Activated naive CD8-positive, alpha-beta T cell treated with anti-CD3 and anti-CD28 coated beads, Interleukin-2, amount 10 ng/mL, durations not matched to agents 7 days and 5 days (primary cell): ENCODE measurements around the gene CFAP251. TPM values are rescaled to one million over a fixed set of nuclear protein-coding genes. Genes with fewer than 3 reads are reported as not detected.
"Not testable (repeated sequence)": the region's sequence is repeated elsewhere in the genome, so short reads cannot be mapped to it uniquely, and the experiment has no call there.

Experiments
- ATAC-seq: fragments of 150-1000 bp; cut with Tn5 transposase; one replicate; pipeline ENCODE4 v1.10.0; 2021; ENCODE audit warnings: low read depth, moderate library complexity
- POLR2A ChIA-PET: fragments of 350-600 bp; sonication (Branson Sonifier 250); formaldehyde crosslinking; loops from one replicate; lab custom pipeline; 2021; ENCODE audit warnings: antibody characterized with exemption; lab: Charles Lee
- DNase-seq: peaks from one replicate; pipeline ENCODE4 v3.0.0; 2021
- H3K27ac Mint-ChIP-seq: one replicate; pipeline ENCODE4 v1.8.0; 2022; ENCODE audit warnings: mild to moderate bottlenecking, mixed read lengths
- H3K27me3 Mint-ChIP-seq: one replicate; pipeline ENCODE4 v1.8.0; 2022; ENCODE audit warnings: mild to moderate bottlenecking, moderate library complexity, mixed read lengths
- H3K36me3 Mint-ChIP-seq: one replicate; pipeline ENCODE4 v1.8.0; 2021; ENCODE audit warnings: mild to moderate bottlenecking, mixed read lengths
- H3K4me1 Mint-ChIP-seq: one replicate; pipeline ENCODE4 v1.8.0; 2021; ENCODE audit warnings: mixed read lengths
- H3K4me3 Mint-ChIP-seq: one replicate; pipeline ENCODE4 v1.8.0; 2022; ENCODE audit warnings: mild to moderate bottlenecking, moderate library complexity, mixed read lengths
- H3K9me3 Mint-ChIP-seq: one replicate; pipeline ENCODE4 v1.8.0; 2021; ENCODE audit warnings: mixed read lengths
- total RNA-seq, 2 experiments: library from RNA; stranded (reverse); gene quantifications; one replicate each; pipeline ENCODE4 v1.2.3, GENCODE V29; 2021

Gene CFAP251
- total RNA-seq = 1 to 10 TPM; 1.4 TPM

DNA sequence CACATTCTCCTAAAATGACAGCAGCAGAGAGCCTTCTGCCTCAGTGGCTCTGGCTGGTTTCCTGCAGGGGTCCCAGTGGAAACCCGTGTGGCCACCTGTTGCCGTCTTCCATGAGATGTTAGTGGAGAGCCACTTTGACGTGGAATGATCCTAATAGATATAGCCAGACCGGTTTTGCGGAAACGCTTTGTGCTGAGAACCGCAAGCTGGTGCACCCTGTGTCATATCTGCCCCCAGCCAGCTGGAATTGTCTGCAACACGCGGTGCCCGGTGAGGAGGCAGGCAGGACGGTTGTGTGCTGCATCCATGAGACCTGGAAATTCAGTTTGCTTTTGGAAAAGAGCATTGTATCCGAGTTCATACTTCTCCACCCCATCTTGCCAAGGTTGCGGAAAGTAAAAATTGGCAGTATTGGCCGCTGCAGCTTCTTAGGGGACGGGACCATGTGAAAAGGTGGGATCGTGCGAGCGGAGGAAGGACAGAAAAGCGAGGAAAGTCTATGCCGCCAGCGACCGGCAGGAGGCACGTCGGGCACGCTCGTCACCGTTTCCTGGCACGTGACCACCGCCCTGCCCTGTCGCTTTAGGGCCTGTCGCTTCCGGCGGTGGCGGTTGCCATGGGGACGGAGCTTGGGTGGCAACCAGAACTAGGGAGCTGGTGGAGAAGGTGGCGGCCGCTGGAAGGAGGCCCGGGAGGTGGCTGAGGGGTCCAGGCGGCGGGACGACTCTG is at the start of gene CFAP251:
TSS of gene CFAP251 (plus strand) at position 643 of the 729 bp plus-strand sequence. CDS start 2,714 bp downstream, outside the sequence.
- peak within 1 kb of the TSS; percentile 84 for H3K4me3 Mint-ChIP-seq
- no peaks in the 10 kb centered on the region for H3K9me3 Mint-ChIP-seq
- POLR2A ChIA-PET = interaction anchor here (0.9 to 1.3 kb wide), 5 partner anchors 10 to 116 kb away, joined by 3 to 4 read pairs (median 3); partner anchors contain the start of gene SETD1B
- H3K27me3 Mint-ChIP-seq = no peaks in the 10 kb centered on the region
- peak within 1 kb of the TSS; percentile 91 for H3K27ac Mint-ChIP-seq
- peak; percentile 94 for ATAC-seq
- peaks cover 8% of the 10 kb centered on the region for H3K4me1 Mint-ChIP-seq
- H3K36me3 Mint-ChIP-seq = peaks cover 2% of the 10 kb centered on the region
- DNase-seq = peak; percentile 96

- H3K9me3 Mint-ChIP-seq, H3K4me1 Mint-ChIP-seq, H3K27ac Mint-ChIP-seq, H3K27me3 Mint-ChIP-seq, H3K4me3 Mint-ChIP-seq, ATAC-seq, H3K36me3 Mint-ChIP-seq, DNase-seq, POLR2A ChIA-PET: not testable (repeated sequence)
Observed at GRCh38 chr12:121869229-121869628, 49.2 kb upstream of the CFAP251 start.

GRCh38 chr12:121871467-121871866 is 46.9 kb upstream of the CFAP251 start:
- POLR2A ChIA-PET = no interaction called here
- H3K27ac Mint-ChIP-seq = no peak overlapping the region
- no peak for DNase-seq

GRCh38 chr12:121872546-121873215 is 45.7 kb upstream of the CFAP251 start:
- H3K27ac Mint-ChIP-seq = no peak overlapping the region
- no peak overlapping the region for H3K4me3 Mint-ChIP-seq
- no peaks in the 10 kb centered on the region for H3K9me3 Mint-ChIP-seq
- H3K36me3 Mint-ChIP-seq = no peaks in the 10 kb centered on the region
- no peaks in the 10 kb centered on the region for H3K4me1 Mint-ChIP-seq
- no peak for DNase-seq
- POLR2A ChIA-PET = no interaction called here
- peaks cover 3% of the 10 kb centered on the region for H3K27me3 Mint-ChIP-seq
- ATAC-seq = no peak

More at GRCh38 chr12:121871467-121871866, 46.9 kb upstream of the CFAP251 start:
- Mint-ChIP-seq H3K27me3 (peaks cover 4% of the 10 kb centered on the region), H3K36me3 (no peaks in the 10 kb centered on the region), H3K4me1 (no peaks in the 10 kb centered on the region), H3K4me3 (no peak overlapping the region), H3K9me3 (no peaks in the 10 kb centered on the region)
- ATAC-seq = peak; percentile 47

DNA sequence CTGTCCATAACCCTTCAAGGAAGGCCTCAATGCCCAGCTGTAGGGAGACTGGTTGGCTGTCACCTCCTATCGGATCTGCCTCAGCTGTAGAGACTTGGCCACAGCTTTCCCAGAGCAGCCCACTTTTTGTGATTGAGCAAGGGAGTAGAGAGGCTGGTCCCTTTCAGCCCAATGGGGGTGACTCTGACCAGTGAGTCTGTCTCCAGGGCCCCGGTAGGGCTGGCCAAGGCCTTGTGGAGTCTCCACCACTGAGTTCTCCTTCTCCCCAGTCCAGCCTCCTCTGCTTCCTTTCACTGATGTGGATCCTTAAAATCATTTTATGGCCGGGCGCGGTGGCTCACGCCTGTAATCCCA is 45.2 kb upstream of the CFAP251 start:
- Mint-ChIP-seq H3K27ac (no peak overlapping the region), H3K9me3 (no peaks in the 10 kb centered on the region), H3K36me3 (no peaks in the 10 kb centered on the region), H3K4me1 (no peaks in the 10 kb centered on the region), H3K4me3 (no peak overlapping the region), H3K27me3 (peaks cover 2% of the 10 kb centered on the region)
- ATAC-seq (no peak), DNase-seq (no peak)
- POLR2A ChIA-PET = no interaction called here

- Mint-ChIP-seq H3K27ac (no peak overlapping the region), H3K36me3 (no peaks in the 10 kb centered on the region), H3K27me3 (peaks cover 2% of the 10 kb centered on the region), H3K4me3 (no peak overlapping the region), H3K9me3 (no peaks in the 10 kb centered on the region), H3K4me1 (no peaks in the 10 kb centered on the region)
- POLR2A ChIA-PET = no interaction called here
- ATAC-seq (no peak), DNase-seq (no peak)
Observed at GRCh38 chr12:121874071-121874470, 44.3 kb upstream of the CFAP251 start.

GRCh38 chr12:121875582-121875981 is 42.8 kb upstream of the CFAP251 start:
- ATAC-seq (no peak), DNase-seq (no peak)
- H3K36me3 Mint-ChIP-seq = no peaks in the 10 kb centered on the region
- H3K27me3 Mint-ChIP-seq = peaks cover 2% of the 10 kb centered on the region
- H3K4me1 Mint-ChIP-seq = no peaks in the 10 kb centered on the region
- H3K4me3 Mint-ChIP-seq = no peak overlapping the region
- no peaks in the 10 kb centered on the region for H3K9me3 Mint-ChIP-seq
- POLR2A ChIA-PET = interaction anchor here (0.5 kb wide), 1 partner anchor 60 kb away, joined by 8 read pairs; no protein-coding TSS in a partner anchor
- H3K27ac Mint-ChIP-seq = no peak overlapping the region

DNA sequence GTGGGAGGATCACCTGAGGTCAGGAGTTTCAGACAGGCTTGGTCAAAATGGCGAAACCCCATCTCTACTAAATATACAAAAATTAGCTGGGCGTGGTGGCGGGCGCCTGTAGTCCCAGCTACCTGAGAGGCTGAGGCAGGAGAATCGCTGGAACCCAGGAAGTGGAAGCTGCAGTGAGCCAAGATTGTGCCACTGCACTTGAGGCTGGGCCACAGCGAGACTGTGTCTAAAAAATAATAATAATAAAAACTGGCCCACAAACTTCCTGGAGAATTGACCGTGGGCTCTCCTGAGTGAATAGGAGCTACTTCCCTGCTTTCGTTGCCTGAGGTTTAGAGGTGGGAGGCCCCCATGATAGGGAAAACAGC is 42.3 kb upstream of the CFAP251 start:
- not testable (repeated sequence) for H3K9me3 Mint-ChIP-seq, H3K27ac Mint-ChIP-seq, H3K36me3 Mint-ChIP-seq, ATAC-seq, H3K27me3 Mint-ChIP-seq, DNase-seq, H3K4me1 Mint-ChIP-seq, H3K4me3 Mint-ChIP-seq
- POLR2A ChIA-PET = interaction anchor here (0.5 kb wide), 1 partner anchor 61 kb away, joined by 8 read pairs; no protein-coding TSS in a partner anchor

DNA sequence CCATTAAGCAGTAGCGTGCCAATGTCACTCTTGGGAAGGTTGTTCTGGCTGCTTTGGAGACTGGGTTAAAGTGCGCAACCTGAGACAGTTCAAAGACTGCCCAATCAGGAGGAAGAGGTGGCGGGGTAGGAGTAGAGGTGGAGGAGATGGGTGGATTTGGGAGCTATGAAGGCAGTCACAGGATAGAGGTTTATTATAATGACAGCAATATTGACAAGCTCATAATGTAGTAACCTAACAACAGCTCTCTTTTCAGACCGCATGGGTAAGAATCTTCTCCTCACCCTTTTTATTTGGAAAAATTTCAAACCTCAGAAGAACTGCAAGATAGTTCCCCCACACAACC is 35.1 kb upstream of the CFAP251 start:
- Mint-ChIP-seq H3K36me3 (no peaks in the 10 kb centered on the region), H3K4me1 (peaks cover 6% of the 10 kb centered on the region), H3K27ac (no peak overlapping the region), H3K4me3 (no peak overlapping the region), H3K27me3 (peaks cover 14% of the 10 kb centered on the region), H3K9me3 (no peaks in the 10 kb centered on the region)
- ATAC-seq (no peak), DNase-seq (no peak)
- POLR2A ChIA-PET = no interaction called here

DNA sequence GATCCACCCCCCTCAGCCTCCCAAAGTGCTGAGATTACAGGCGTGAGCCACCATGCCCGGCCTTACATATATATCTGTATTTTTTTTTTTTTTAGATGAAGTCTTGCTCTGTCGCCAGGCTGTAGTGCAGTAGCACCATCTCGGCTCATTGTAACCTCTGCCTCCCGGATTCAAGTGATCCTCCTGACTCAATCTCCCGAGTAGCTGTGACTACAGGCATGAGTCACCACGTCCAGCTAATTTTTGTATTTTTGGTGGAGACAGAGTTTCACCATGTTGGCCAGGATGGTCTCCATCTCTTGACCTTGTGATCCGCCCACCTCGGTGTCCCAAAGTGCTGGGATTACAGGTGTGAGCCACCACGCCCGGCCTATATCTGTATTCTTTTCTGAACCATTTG is 33.3 kb upstream of the CFAP251 start:
- DNase-seq, H3K36me3 Mint-ChIP-seq, H3K27ac Mint-ChIP-seq, H3K4me3 Mint-ChIP-seq, POLR2A ChIA-PET, H3K9me3 Mint-ChIP-seq, ATAC-seq: not testable (repeated sequence)
- H3K27me3 Mint-ChIP-seq = peaks cover 14% of the 10 kb centered on the region
- H3K4me1 Mint-ChIP-seq = peaks cover 16% of the 10 kb centered on the region

- DNase-seq (no peak), ATAC-seq (no peak)
- Mint-ChIP-seq H3K27me3 (peaks cover 11% of the 10 kb centered on the region), H3K4me1 (peaks cover 28% of the 10 kb centered on the region), H3K27ac (peak overlapping the region; percentile 100), H3K9me3 (no peaks in the 10 kb centered on the region), H3K4me3 (peak overlapping the region; percentile 100), H3K36me3 (peaks cover 3% of the 10 kb centered on the region)
- POLR2A ChIA-PET = interaction anchor here (0.5 to 2.5 kb wide), 15 partner anchors 12 to 181 kb away, joined by 3 to 16 read pairs (median 3); partner anchors contain the start of genes CFAP251 and RHOF
Observed at GRCh38 chr12:121888083-121888477, 30.3 kb upstream of the CFAP251 start.

DNA sequence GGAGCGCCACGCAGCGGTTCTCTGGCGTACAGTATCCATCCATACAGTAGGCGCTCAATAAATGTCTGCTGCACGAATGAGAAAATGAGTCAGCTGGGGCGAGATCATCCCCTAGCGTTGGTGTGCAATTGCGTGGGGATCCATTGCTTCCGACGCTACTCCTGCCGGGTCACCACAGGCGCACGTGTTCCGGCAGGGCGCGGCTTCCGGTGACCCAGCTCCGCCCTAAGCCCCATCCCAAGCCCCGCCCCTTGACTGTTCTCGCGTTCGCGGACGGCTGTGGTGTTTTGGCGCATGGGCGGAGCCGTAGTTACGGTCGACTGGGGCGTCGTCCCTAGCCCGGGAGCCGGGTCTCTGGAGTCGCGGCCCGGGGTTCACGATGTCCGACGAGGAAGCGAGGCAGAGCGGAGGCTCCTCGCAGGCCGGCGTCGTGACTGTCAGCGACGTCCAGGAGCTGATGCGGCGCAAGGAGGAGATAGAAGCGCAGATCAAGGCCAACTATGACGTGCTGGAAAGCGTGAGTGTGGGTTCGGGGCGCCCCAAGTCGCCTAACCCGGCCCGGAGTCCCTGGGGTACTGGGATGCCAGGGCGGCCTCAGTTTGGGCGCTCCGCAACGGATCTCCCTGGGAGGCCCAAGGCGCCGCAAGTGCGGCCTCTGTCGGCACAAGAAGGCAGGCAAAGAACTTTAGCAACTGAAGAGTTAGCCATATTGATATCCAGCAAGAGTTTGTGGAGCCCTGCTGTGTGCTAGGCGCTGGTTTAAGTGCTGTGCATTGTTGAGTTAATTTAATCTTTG is 29.7 kb upstream of the CFAP251 start, which contains the start of gene PSMD9:
TSS of gene PSMD9 (plus strand) at position 313 of the 796 bp plus-strand sequence. CDS start at position 380, 67 bp downstream.
- Mint-ChIP-seq H3K27me3 (peaks cover 6% of the 10 kb centered on the region), H3K4me3 (peak within 1 kb of the TSS; percentile 100), H3K27ac (peak within 1 kb of the TSS; percentile 100), H3K4me1 (peaks cover 30% of the 10 kb centered on the region), H3K36me3 (peaks cover 3% of the 10 kb centered on the region), H3K9me3 (no peaks in the 10 kb centered on the region)
- POLR2A ChIA-PET = interaction anchor here (0.5 to 2.5 kb wide), 14 partner anchors 11 to 365 kb away, joined by 3 to 16 read pairs (median 4); partner anchors contain the start of gene RHOF
- peak; percentile 88 for ATAC-seq
- peak; percentile 99 for DNase-seq

DNA sequence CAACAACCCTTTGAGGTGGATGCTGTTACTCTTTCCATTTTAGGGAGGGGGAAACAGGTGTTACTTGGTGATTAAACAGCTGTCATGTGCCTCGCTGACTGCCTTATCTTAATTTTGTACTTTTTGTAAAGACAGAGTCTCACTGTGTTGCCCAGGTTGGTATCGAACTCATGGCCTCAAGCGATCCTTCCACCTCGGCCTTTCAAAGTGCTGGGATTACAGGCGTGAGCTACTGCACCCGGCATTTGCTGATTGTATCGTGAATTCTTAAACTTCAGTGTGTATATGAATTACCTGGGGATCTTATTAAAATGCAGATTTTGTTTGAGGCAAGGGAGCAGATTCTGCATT is 29.1 kb upstream of the CFAP251 start:
- H3K27me3 Mint-ChIP-seq = peaks cover 5% of the 10 kb centered on the region
- peaks cover 36% of the 10 kb centered on the region for H3K4me1 Mint-ChIP-seq
- peak overlapping the region; percentile 100 for H3K27ac Mint-ChIP-seq
- POLR2A ChIA-PET = interaction anchor here (0.6 to 2.5 kb wide), 5 partner anchors 77 to 364 kb away, joined by 7 to 16 read pairs (median 12); partner anchors contain the start of gene RHOF
- no peak for ATAC-seq
- no peaks in the 10 kb centered on the region for H3K9me3 Mint-ChIP-seq
- no peak for DNase-seq
- H3K36me3 Mint-ChIP-seq = peaks cover 3% of the 10 kb centered on the region
- H3K4me3 Mint-ChIP-seq = peak overlapping the region; percentile 100
